ENCODE results near the gene ABHD16A.

The ABHD16A gene

DNA sequence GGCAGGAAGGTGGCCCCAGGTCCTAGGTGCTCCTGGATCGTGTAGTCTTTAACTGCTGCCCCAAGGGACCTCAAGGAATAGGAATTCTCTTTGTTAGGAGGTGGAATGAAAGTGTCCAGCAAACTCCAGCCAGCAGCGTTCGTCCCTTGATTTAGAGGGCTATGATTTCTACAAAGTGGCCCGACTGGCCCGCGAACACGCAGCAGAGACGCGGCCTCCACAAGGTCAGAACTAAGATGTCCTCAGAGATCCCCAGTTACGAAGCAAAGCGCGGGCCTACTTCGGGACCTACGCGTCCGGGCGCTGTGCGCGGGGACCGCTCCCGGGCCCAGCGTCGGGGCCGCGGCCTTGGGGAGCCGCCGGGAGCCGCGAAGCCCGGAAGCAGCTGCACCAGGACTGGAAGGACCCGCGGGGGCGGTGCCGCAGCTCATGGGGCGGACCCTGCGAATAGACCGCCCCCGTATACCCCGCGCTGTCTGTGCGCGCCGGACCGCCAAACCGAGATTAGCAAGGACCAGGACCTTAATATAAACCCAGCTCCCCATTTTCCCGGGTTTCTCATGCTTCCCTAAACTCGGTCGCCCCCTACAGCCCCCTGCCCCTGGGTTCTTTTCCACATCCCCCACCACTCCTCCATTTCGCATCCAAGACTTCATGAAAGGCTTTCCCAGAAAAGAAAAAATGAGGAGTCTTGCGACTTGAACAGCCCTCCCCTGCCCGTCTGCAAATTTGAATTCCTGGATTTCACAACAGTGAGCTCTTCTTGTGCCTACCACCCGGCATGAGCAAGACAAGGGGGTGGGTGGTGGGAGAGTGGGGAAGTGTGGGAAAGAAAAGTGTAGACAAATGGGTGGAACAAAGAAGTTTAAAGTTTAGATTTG, 42.5 kb downstream of the ABHD16A start, which contains the start of gene C6orf47:
C6orf47 (minus strand) TSS at position 398 of the 881 bp plus-strand sequence. CDS start 831 bp downstream, outside the sequence.
- DNase-seq: peak; percentile 77

GRCh38 chr6:31659649-31660380, 43.3 kb downstream of the ABHD16A start:
- no peak for DNase-seq

- no peak for DNase-seq
Measured at GRCh38 chr6:31658983-31659648, 44.0 kb downstream of the ABHD16A start.

DNA sequence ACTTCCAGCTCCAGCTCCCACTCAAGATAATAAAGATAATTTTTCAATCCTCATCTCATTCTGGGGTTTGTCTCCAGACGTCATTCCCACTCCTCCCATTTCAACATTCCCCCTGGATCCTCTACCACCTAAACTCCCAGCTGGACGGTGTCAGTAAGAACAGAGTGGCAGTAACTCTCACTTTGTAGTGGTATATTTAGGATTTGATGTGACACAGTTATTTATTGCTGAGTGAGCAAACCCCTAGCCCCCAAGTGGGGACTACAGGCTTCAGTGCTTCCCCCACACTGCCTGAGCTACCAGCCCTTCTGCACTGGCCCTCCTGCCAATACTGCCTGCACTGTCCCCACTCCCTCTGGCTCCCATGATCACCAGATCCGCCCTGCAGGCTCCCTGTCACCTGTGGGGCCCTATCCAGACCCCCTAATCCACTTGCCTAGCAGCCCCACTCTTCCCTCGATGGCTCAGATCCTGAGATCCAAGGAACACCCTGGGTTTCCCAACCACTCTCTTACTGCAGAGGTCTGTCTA, 44.9 kb downstream of the ABHD16A start:
- DNase-seq: no peak

DNA sequence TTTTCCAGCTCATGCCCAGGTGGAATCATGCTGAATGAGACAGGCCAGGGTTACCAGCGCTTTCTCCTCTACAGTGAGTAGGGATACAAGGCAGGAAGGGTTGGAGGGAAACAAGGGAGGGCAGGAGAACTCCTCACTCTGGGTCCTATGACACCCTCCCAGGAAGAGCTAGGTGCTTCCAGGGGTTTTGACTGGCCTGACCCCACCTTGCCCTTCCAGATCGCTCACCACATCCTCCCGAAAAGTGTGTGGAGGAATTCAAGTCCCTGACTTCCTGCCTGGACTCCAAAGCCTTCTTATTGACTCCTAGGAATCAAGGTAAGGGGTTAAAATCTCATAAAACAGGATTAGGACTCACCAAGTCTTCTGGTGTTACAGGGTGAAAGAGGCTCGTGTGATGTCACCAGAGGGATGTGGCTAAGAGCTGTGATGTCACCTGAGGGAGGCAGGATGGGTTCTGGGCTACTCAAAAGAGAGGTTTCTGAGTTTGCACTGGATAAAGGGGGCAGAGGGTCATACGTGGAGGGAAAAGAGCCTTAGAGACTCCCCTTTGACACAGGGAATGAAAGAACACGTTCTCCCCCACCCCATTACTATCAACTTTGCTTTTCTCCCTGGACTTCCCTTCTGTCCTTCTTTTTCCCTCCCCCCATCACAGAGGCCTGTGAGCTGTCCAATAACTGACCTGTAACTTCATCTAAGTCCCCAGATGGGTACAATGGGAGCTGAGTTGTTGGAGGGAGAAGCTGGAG, 45.5 kb downstream of the ABHD16A start:
- DNase-seq: no peak

GRCh38 chr6:31655349-31656237, 47.5 kb downstream of the ABHD16A start, which contains the start of gene APOM:
Gene APOM (plus strand): TSS chr6:31655894. CDS start chr6:31655967, 73 bp downstream.
- DNase-seq: no peak

GRCh38 chr6:31654574-31655348, 48.4 kb downstream of the ABHD16A start:
- DNase-seq: no peak

DNA sequence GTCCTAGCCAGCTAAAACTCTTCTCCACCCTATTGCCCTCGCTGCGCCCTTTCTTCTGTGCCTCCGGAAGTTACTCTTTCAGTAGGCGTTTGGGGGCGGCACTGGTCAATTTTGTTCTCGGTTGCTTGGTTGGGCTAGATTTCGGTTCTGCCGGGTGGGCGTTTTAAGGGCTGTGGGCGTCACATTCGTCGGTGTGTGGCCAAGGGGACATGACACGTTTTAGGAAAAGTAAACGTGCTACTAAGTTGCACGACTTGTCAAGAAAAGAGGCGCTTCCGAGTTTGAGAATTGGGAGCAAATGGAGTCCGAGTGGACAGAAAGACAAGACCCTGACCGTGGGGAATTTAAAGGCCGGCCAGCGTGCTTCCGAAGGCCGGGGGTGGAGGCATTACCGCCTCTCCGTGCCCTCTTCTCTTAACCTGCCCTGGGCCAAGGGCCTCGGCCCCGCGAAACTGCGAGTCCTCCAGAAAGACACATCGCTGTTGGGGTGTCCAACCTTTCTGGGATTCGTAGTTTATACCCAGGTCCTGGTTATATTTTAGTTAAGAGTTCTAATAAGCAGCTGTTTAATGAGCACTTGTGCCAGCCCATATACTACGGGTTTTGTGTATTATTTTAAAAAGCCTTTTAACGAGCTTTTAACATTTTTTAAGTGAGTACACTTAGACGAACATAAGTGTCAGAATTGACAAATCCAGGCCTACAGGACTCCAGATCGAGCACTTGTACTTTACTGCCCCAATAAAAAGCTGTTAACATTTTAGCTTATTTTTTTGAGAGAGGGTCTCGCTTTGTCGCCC, 50.0 kb downstream of the ABHD16A start:
- DNase-seq: peak; percentile 81

DNA sequence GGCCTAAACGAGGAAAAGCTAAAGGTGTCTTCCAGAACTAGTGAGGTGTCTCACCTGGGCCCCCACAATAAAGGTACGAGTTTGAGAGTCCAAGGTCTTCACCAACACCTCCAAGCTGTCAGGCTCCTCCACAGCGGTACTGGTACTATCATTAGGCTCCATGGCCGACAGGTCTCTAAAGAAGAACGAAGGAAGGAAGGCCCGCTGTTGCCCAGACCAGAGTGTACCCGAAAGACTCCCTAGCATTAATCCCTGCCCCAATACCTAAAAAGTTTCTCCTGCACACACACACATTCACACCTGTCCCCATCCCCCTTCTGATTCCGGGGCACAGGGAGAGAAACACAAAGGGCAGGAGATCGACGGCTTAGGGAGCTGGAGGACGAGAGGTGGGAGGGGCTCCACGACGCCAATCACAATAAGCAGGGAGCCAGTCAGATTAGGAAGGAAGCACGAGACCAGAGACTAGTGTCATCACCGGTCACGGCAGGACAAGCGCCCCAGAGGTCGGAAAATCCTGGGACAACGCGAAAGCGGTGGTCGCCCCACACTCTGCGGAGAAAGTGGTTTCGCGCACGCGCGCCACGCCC, 51.4 kb downstream of the ABHD16A start:
- no peak for DNase-seq

DNA sequence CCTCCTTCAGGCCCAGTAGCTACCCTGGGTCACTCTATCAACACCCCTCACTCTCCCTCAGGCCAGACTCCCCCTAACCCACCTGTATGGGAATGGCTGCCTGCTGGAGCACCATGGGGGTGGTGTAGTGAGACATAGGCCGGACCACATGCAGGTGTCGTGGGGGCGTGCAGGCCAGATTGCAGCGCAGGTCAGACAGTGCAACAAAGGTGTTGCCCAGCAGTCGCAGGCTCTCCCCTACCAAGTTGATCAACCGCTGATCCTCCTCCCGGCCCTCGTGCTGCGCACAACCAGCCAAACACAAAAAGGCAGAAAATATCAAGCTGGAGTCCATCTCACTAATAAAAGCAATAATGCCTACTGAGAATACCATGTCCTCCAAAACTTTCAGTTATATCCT, 57.8 kb downstream of the ABHD16A start:
- no peak for DNase-seq

GRCh38 chr6:31643818-31644454, 59.2 kb downstream of the ABHD16A start:
- no peak for DNase-seq

DNA sequence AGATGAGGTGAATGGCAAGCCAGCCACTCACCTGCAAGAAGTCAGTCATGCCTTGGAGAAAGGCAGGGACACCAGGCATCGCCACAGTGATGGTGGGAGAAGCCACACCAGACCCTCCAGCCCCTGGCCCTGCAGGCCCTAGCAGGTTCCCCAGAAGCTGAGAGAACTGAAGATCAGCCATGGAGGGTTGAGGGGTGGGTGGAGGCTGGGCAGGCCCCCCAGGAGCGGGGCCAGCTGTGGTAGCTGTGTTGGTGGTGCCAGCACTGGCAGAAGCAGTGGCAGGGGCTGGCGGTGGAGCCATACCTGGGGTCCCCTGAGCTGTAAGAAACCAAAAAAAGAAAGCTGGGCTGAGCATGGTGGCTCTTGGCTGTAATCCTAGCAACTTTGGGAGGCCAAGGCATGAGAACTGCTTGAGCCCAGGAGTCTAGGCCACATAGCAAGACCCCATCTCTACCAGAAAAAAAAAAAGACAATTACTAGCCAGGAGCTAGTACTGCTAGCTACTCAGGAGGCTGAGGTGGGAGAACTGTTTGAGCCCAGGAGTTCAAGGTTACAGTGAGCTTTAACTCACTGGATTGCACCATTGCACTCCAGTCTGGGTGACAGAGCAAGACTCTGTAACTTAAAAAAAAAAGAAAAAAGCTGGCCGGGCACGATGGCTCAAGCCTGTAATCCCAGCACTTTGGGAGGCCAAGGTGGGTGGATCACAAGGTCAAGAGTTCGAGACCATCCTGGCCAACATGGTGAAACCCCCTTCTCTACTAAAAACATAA, 60.1 kb downstream of the ABHD16A start:
- DNase-seq: no peak

GRCh38 chr6:31641370-31641769, 61.8 kb downstream of the ABHD16A start:
- no peak for DNase-seq

DNA sequence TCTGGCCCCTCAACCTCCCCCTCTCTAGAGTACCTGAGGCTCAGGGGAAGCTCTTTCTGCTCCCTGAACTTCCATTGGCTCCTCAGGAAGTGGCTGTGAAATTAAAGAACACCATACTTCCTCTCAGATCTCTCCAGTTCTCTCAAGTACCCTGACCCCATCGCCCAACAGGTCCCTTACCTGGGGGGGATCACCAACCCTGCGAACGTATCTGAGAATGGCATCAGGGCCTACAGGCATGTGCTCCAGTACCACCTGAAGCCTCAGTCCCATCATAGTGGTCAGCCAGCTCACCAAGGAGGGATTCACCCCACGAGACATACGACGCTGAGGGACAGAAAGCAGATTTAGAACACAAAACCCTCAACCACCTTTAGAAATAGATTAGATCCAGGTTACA, 62.5 kb downstream of the ABHD16A start:
- no peak for DNase-seq

DNA sequence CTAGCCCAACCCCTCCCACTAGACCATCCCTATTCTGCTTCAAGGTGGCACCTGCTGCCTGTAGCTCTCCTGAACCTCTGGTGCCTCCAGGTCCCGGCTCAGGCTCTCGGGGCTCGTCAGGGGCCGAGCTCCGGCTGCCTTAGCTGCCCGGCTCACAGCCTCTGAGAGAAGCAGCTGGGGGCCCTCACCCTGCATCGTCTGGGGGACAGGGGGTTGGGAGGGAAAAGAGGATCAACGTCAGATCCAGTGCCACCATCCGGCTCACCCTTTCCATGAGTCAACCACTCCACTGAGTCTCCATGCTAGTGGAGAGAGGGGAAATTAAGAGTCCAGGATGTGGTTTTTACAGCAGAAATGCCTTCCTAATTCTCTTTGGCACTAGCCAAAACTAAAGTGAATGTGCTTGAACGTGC, 63.7 kb downstream of the ABHD16A start:
- DNase-seq: no peak

DNA sequence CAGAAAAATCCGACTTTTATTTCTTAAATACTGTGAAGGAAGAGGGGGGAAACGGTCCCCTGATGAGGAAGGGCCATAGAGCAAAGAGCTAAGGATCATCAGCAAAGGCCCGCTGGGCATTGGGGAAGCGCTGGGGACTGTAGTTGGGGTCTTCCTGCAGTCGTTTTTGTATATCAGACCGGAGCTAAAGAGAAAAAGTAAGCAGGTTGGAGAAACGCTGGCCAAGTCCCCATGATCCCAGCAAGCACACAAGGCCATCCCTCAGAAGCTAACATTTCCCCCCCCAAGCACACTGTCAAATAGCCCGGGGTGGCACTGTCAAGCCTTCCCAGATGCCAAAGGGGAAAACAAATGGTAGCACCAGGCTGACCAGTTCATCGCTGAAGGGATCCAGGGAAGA, 64.1 kb downstream of the ABHD16A start:
- no peak for DNase-seq
